MCF 10A (cell line): ENCODE measurements around the gene KIAA0319L. TPM values are rescaled to one million over a fixed set of nuclear protein-coding genes. Genes with fewer than 3 reads are reported as not detected.

Experiments
- BruUV-seq: library from RNA; stranded (reverse); fragments of 400-500 nt; replicated peaks from 2 replicates; lab custom pipeline; 2021; lab: Mats Ljungman, UMichigan
- CTCF ChIA-PET: fragments of 300-600 bp; sonication (Branson Sonifier 250); formaldehyde crosslinking; extraction: SDS; loops from one replicate; lab custom pipeline; 2021; ENCODE audit warnings: antibody characterized with exemption, inconsistent platforms; lab: Yijun Ruan, JAX
- POLR2A ChIA-PET: fragments of 300-600, 350-650 bp; sonication (Branson Sonifier 250); formaldehyde crosslinking; extraction: SDS; loops from one replicate; lab custom pipeline; 2020; ENCODE audit warnings: antibody characterized with exemption, inconsistent platforms; lab: Yijun Ruan, JAX
- DNase-seq: peaks from one replicate; pipeline ENCODE4 v3.0.0-alpha.2; 2018; ENCODE audit not compliant: unreplicated experiment
- H3K27ac Mint-ChIP-seq: one replicate; pipeline ENCODE4 v1.8.0; 2022; ENCODE audit warnings: mild to moderate bottlenecking, low read depth, mixed read lengths; ENCODE audit not compliant: unreplicated experiment
- H3K27me3 Mint-ChIP-seq: one replicate; pipeline ENCODE4 v1.8.0; 2022; ENCODE audit warnings: mixed read lengths; ENCODE audit not compliant: insufficient read depth, unreplicated experiment
- H3K36me3 Mint-ChIP-seq: one replicate; pipeline ENCODE4 v1.8.0; 2022; ENCODE audit warnings: mild to moderate bottlenecking, moderate library complexity, mixed read lengths; ENCODE audit not compliant: insufficient read depth, unreplicated experiment
- H3K4me1 Mint-ChIP-seq: one replicate; pipeline ENCODE4 v1.8.0; 2022; ENCODE audit warnings: mixed read lengths; ENCODE audit not compliant: insufficient read depth, unreplicated experiment
- H3K4me3 Mint-ChIP-seq: one replicate; pipeline ENCODE4 v1.8.0; 2022; ENCODE audit warnings: mild to moderate bottlenecking, moderate library complexity, mixed read lengths; ENCODE audit not compliant: unreplicated experiment
- H3K9me3 Mint-ChIP-seq: one replicate; pipeline ENCODE4 v1.8.0; 2022; ENCODE audit warnings: mixed read lengths; ENCODE audit not compliant: unreplicated experiment
- intact Hi-C: fragments of 100-400 bp; cut with micrococcal nuclease; formaldehyde crosslinking; loops from 2 replicates; pipeline ENCODE4 v1.14.1; 2022
- total RNA-seq: library from RNA; stranded (reverse); gene quantifications from 2 replicates; pipeline ENCODE4 v1.2.3, GENCODE V29; 2022
- TF ChIP-seq, protein P1 (sequence below): fragments of 200-600 bp; IDR thresholded peaks from one replicate; pipeline ENCODE4 v1.8.0; 2022; ENCODE audit warnings: antibody characterized with exemption, mild to moderate bottlenecking; ENCODE audit not compliant: unreplicated experiment

Gene KIAA0319L
- total RNA-seq, 1 experiment from 2014 or later: 50.7 TPM

- Mint-ChIP-seq H3K4me3 (no peak overlapping the region), H3K27ac (no peak overlapping the region), H3K36me3 (peaks cover 86% of the 10 kb centered on the region), H3K9me3 (no peaks in the 10 kb centered on the region), H3K27me3 (no peaks in the 10 kb centered on the region), H3K4me1 (no peaks in the 10 kb centered on the region)
- ChIA-PET POLR2A (interaction anchor here (1.0 kb wide), 1 partner anchor 12 kb away, joined by 3 read pairs; no protein-coding TSS in a partner anchor), CTCF (interaction anchor here (0.7 to 1.2 kb wide), 2 partner anchors 165 to 171 kb away, joined by 3 read pairs; no protein-coding TSS in a partner anchor)
- no peak for DNase-seq
- intact Hi-C loops: loop anchor here (10.0 kb wide), 1 partner anchor 196 kb away; the partner anchor contains the start of gene SFPQ
- TF ChIP-seq, protein P1, sequence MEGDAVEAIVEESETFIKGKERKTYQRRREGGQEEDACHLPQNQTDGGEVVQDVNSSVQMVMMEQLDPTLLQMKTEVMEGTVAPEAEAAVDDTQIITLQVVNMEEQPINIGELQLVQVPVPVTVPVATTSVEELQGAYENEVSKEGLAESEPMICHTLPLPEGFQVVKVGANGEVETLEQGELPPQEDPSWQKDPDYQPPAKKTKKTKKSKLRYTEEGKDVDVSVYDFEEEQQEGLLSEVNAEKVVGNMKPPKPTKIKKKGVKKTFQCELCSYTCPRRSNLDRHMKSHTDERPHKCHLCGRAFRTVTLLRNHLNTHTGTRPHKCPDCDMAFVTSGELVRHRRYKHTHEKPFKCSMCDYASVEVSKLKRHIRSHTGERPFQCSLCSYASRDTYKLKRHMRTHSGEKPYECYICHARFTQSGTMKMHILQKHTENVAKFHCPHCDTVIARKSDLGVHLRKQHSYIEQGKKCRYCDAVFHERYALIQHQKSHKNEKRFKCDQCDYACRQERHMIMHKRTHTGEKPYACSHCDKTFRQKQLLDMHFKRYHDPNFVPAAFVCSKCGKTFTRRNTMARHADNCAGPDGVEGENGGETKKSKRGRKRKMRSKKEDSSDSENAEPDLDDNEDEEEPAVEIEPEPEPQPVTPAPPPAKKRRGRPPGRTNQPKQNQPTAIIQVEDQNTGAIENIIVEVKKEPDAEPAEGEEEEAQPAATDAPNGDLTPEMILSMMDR: no peak
- no TSS peak for BruUV-seq
These were observed 166.4 kb downstream of the KIAA0319L start for GRCh38 chr1:35390600-35391494.

DNA sequence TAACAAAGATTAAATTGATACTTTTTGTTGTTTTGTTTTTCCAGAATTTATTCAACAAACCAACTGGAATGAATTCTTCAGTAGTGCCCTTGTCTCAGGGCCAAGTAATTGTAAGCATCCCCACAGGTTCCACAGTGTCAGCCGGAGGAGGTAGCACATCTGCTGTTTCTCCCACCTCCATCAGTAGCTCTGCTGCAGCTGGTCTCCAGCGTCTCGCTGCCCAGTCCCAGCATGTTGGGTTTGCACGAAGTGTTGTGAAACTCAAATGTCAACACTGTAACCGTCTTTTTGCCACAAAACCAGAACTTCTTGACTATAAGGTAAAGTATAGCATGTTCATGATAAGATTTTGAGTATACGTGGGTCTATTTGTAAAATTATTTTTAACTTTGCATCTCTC is 170.2 kb downstream of the KIAA0319L start:
- ChIA-PET CTCF (no interaction called here), POLR2A (no interaction called here)
- H3K4me1 Mint-ChIP-seq: no peaks in the 10 kb centered on the region
- no peaks in the 10 kb centered on the region for H3K27me3 Mint-ChIP-seq
- intact Hi-C loops: no loop called here
- BruUV-seq: no TSS peak
- TF ChIP-seq, protein P1: no peak
- H3K36me3 Mint-ChIP-seq: peaks cover 72% of the 10 kb centered on the region
- H3K27ac Mint-ChIP-seq: no peak overlapping the region
- no peak overlapping the region for H3K4me3 Mint-ChIP-seq
- no peaks in the 10 kb centered on the region for H3K9me3 Mint-ChIP-seq
- DNase-seq: no peak

GRCh38 chr1:35386290-35386689 is 170.9 kb downstream of the KIAA0319L start:
- CTCF ChIA-PET: no interaction called here
- no peak for DNase-seq
- TF ChIP-seq, protein P1: no peak
- intact Hi-C loops: no loop called here
- peak overlapping the region; percentile 18 for H3K27ac Mint-ChIP-seq
- H3K27me3 Mint-ChIP-seq: no peaks in the 10 kb centered on the region
- POLR2A ChIA-PET: no interaction called here
- no TSS peak for BruUV-seq
- no peaks in the 10 kb centered on the region for H3K9me3 Mint-ChIP-seq
- no peak overlapping the region for H3K4me3 Mint-ChIP-seq
- peaks cover 73% of the 10 kb centered on the region for H3K36me3 Mint-ChIP-seq
- no peaks in the 10 kb centered on the region for H3K4me1 Mint-ChIP-seq

Other genes starting within 250 kb of the KIAA0319L start
- gene NCDN, start 396 bp upstream of the KIAA0319L start, total RNA-seq: 31.4 and 31.5 TPM in 2 replicates
- gene TFAP2E, start 15.9 kb upstream of the KIAA0319L start, total RNA-seq: 0.30 and 0.47 TPM in 2 replicates
- gene PSMB2, start 84.1 kb upstream of the KIAA0319L start, total RNA-seq: 82.6 and 93.9 TPM in 2 replicates
- gene C1orf216, start 161.5 kb upstream of the KIAA0319L start, total RNA-seq: 7.1 and 8.3 TPM in 2 replicates
- 1.6 and 4.3 TPM in 2 replicates for gene CLSPN, start 212.6 kb upstream of the KIAA0319L start, total RNA-seq